ENCODE measurements around the gene LTBP1.
"Not testable (repeated sequence)": the region's sequence is repeated elsewhere in the genome, so short reads cannot be mapped to it uniquely, and the experiment has no call there.

Gene LTBP1

DNA sequence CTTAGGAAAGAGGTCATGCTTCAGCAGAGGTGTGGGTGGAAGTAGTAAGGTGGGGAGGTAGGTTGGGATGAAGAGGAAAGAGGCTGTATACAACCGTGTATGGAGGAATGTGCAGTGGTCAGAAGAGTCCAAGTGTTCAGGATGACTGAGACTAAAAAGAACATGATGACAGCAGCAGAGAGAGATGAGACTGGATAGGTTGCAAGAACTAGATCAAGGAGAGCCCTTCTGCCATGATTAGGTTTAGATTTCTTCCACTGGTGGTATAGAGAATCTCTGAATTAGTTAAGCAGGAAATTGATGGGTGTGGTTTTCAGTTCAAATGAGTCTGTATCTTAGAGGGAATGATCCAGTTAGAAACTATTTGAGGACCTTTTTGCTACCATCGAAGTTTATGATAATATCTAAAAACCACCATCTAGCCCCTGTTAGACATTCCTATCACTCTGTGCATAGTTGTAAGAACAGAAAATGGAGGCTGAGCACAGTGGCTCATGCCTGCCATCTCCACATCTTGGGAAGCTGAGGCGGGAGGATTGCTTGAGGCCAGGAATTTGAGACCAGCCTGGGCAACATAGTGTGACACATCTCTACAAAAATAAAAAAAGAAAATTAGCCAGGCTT, 221.0 kb downstream of the LTBP1 start:
- TF ChIP-seq SPI1 (IDR thresholded peaks at IDR 0.05; ENCODE audit: borderline replicate concordance, low read depth) = no peak
- no peak for DNase-seq (ENCODE audit: low read depth in 1 of 2, low spot score in 1 of 2)
- Histone ChIP-seq H3K4me3 (replicated peaks; ENCODE audit: insufficient read depth, low read length) (no peak overlapping the region), H3K27me3 (ENCODE audit: insufficient read depth, poor library complexity, severe bottlenecking) (no peaks in the 10 kb centered on the region), H3K27ac (replicated peaks) (no peak overlapping the region)

DNA sequence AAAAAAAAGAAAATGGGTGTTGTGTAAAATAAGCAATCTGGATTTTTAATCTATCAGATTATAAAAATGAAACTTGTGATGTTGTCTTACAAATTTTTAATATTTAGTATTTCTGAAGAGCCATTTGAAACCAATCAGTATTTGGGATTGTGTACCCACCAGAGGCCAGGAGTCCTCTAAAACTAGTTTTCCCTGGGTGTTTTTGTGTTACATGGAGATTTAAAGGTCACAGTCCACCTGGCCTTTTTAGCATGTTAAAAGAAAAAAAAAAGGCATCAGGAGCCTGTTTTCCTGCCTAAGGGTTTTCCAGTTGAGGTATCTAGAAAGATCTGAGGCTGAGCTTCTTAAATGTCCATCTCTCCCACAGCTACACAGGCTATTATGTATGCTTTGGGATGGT, 221.7 kb downstream of the LTBP1 start:
- Histone ChIP-seq H3K4me3 (replicated peaks; ENCODE audit: insufficient read depth, low read length) (no peak overlapping the region), H3K27me3 (ENCODE audit: insufficient read depth, poor library complexity, severe bottlenecking) (no peaks in the 10 kb centered on the region), H3K27ac (replicated peaks) (no peak overlapping the region)
- no peak for DNase-seq (ENCODE audit: low read depth in 1 of 2, low spot score in 1 of 2)
- TF ChIP-seq SPI1 (IDR thresholded peaks at IDR 0.05; ENCODE audit: borderline replicate concordance, low read depth) (no peak), POLR2AphosphoS5 (IDR thresholded peaks at IDR 0.05; ENCODE audit: low read depth) (no peak), GABPA (IDR thresholded peaks at IDR 0.05; ENCODE audit: low read depth) (no peak)

DNA sequence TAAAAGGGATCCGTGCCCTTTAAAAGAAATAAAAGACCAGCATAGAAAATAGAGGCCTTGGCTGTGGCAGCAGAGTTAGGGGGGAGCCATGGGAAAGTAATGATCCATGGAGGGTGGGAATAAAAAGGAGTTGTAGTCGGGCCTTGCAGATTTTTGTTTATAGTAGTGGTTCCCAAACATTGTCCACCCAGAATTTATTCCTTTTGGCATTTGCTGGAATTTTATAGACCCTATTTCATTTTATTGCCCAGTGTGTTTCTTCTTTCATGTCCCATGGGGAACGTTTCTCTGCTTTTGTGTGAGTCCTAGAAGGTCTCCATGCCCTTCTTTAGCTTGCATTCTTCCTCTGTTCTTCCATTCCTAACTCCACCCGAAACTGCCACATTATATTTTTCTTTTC, 222.2 kb downstream of the LTBP1 start:
- H3K4me3 ChIP-seq (replicated peaks; ENCODE audit: insufficient read depth, low read length) = no peak overlapping the region
- DNase-seq (ENCODE audit: low read depth in 1 of 2, low spot score in 1 of 2) = no peak
- TF ChIP-seq, protein P1, sequence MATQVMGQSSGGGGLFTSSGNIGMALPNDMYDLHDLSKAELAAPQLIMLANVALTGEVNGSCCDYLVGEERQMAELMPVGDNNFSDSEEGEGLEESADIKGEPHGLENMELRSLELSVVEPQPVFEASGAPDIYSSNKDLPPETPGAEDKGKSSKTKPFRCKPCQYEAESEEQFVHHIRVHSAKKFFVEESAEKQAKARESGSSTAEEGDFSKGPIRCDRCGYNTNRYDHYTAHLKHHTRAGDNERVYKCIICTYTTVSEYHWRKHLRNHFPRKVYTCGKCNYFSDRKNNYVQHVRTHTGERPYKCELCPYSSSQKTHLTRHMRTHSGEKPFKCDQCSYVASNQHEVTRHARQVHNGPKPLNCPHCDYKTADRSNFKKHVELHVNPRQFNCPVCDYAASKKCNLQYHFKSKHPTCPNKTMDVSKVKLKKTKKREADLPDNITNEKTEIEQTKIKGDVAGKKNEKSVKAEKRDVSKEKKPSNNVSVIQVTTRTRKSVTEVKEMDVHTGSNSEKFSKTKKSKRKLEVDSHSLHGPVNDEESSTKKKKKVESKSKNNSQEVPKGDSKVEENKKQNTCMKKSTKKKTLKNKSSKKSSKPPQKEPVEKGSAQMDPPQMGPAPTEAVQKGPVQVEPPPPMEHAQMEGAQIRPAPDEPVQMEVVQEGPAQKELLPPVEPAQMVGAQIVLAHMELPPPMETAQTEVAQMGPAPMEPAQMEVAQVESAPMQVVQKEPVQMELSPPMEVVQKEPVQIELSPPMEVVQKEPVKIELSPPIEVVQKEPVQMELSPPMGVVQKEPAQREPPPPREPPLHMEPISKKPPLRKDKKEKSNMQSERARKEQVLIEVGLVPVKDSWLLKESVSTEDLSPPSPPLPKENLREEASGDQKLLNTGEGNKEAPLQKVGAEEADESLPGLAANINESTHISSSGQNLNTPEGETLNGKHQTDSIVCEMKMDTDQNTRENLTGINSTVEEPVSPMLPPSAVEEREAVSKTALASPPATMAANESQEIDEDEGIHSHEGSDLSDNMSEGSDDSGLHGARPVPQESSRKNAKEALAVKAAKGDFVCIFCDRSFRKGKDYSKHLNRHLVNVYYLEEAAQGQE (IDR thresholded peaks at IDR 0.05; ENCODE audit: insufficient replicate concordance, low read depth) = no peak
- TF ChIP-seq, protein P2, sequence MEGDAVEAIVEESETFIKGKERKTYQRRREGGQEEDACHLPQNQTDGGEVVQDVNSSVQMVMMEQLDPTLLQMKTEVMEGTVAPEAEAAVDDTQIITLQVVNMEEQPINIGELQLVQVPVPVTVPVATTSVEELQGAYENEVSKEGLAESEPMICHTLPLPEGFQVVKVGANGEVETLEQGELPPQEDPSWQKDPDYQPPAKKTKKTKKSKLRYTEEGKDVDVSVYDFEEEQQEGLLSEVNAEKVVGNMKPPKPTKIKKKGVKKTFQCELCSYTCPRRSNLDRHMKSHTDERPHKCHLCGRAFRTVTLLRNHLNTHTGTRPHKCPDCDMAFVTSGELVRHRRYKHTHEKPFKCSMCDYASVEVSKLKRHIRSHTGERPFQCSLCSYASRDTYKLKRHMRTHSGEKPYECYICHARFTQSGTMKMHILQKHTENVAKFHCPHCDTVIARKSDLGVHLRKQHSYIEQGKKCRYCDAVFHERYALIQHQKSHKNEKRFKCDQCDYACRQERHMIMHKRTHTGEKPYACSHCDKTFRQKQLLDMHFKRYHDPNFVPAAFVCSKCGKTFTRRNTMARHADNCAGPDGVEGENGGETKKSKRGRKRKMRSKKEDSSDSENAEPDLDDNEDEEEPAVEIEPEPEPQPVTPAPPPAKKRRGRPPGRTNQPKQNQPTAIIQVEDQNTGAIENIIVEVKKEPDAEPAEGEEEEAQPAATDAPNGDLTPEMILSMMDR (IDR thresholded peaks at IDR 0.05; ENCODE audit: insufficient read depth, low read length) = no peak
- TF ChIP-seq POLR2AphosphoS5 (IDR thresholded peaks at IDR 0.05; ENCODE audit: low read depth) = no peak
- no peak for TF ChIP-seq GABPA (IDR thresholded peaks at IDR 0.05; ENCODE audit: low read depth)
- TF ChIP-seq SPI1 (IDR thresholded peaks at IDR 0.05; ENCODE audit: borderline replicate concordance, low read depth) = no peak
- H3K27ac ChIP-seq (replicated peaks) = no peak overlapping the region
- H3K27me3 ChIP-seq (ENCODE audit: insufficient read depth, poor library complexity, severe bottlenecking) = no peaks in the 10 kb centered on the region

DNA sequence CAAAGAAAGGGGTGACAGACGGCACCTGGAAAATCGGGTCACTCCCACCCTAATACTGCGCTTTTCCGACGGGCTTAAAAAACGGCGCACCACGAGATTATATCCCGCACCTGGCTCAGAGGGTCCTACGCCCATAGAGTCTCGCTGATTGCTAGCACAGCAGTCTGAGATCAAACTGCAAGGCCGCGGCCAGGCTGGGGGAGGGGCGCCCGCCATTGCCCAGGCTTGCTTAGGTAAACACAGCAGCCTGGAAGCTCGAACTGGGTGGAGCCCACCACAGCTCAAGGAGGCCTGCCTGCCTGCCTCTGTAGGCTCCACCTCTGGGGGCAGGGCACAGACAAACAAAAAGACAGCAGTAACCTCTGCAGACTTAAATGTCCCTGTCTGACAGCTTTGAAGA, 223.5 kb downstream of the LTBP1 start:
- not testable (repeated sequence) for H3K27me3 ChIP-seq (ENCODE audit: insufficient read depth, poor library complexity, severe bottlenecking); DNase-seq (ENCODE audit: low read depth in 1 of 2, low spot score in 1 of 2); H3K4me3 ChIP-seq (replicated peaks; ENCODE audit: insufficient read depth, low read length)

DNA sequence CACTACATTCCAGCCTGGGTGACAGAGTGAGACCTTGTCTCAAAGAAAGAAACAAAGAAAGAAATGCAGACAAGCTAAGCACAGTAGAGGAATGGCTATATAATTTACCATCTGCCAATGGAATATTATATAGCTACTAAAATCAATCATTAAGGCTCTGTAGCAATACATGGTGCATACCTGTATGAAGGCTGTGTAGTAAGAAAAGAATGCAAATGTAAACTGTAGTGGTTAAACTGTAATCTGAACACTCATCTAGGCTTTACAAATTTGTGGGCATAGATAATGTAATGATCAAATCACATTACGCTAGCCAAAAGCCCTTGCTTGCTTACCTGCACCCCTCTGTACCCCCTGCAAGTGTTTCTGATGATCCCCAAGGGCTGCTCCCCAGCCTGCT, 230.9 kb downstream of the LTBP1 start:
- DNase-seq (ENCODE audit: low read depth in 1 of 2, low spot score in 1 of 2) = no peak
- TF ChIP-seq, protein P1 (IDR thresholded peaks at IDR 0.05; ENCODE audit: insufficient replicate concordance, low read depth) = no peak
- no peak for TF ChIP-seq POLR2AphosphoS5 (IDR thresholded peaks at IDR 0.05; ENCODE audit: low read depth)
- TF ChIP-seq, protein P2 (IDR thresholded peaks at IDR 0.05; ENCODE audit: insufficient read depth, low read length) = no peak
- TF ChIP-seq GABPA (IDR thresholded peaks at IDR 0.05; ENCODE audit: low read depth) = no peak
- TF ChIP-seq SPI1 (IDR thresholded peaks at IDR 0.05; ENCODE audit: borderline replicate concordance, low read depth) = no peak
- Histone ChIP-seq H3K4me3 (replicated peaks; ENCODE audit: insufficient read depth, low read length) (no peak overlapping the region), H3K27me3 (ENCODE audit: insufficient read depth, poor library complexity, severe bottlenecking) (no peaks in the 10 kb centered on the region), H3K27ac (replicated peaks) (no peak overlapping the region)

More for the DNA sequence above, 223.5 kb downstream of the LTBP1 start:
- H3K27ac ChIP-seq (replicated peaks) = not testable (repeated sequence)

Measured in HL-60 (cell line).